Sigmoid colon (tissue), 7 donors: ENCODE results near the gene PLA1A. TPM values are rescaled to one million over a fixed set of nuclear protein-coding genes. Genes with fewer than 3 reads are reported as not detected.

Source experiments
- DNase-seq: peaks from one replicate; pipeline ENCODE4 v3.0.0-alpha.2; 2019
- H3K27ac ChIP-seq, 4 donors: fragments of 200-600 bp; sonication (generic); one replicate each; pipeline ENCODE4 v1.5.1; 2016 to 2019; ENCODE audit warnings: mild to moderate bottlenecking in 1 of 4
- H3K27me3 ChIP-seq, 3 donors: fragments of 200-600 bp; sonication (generic); one replicate each; pipeline ENCODE4 v1.5.1; 2019; ENCODE audit warnings: mild to moderate bottlenecking in 1 of 3
- H3K36me3 ChIP-seq, 4 donors: fragments of 200-600 bp; sonication (generic); one replicate each; pipeline ENCODE4 v1.5.1; 2016 to 2019
- H3K4me1 ChIP-seq, 4 donors: fragments of 200-600 bp; sonication (generic); one replicate each; pipeline ENCODE4 v1.5.1; 2017 to 2019
- H3K4me3 ChIP-seq, 4 donors: fragments of 200-600 bp; sonication (generic); one replicate each; pipeline ENCODE4 v1.5.1; 2017 to 2019; ENCODE audit warnings: mild to moderate bottlenecking in 2 of 4, moderate library complexity in 1 of 4
- H3K9me3 ChIP-seq, 4 donors: fragments of 200-600 bp in 3 of 4; sonication (generic) in 3 of 4; one replicate each; pipeline versions ENCODE4 v1.5.1 to v1.6.1; 2013 to 2019
- CTCF ChIP-seq, 4 experiments: fragments of 450-650 bp in 3 of 4; fragments of 200-600 bp in 1 of 4; IDR thresholded peaks; one replicate each; pipeline ENCODE4 v1.5.1; 2016 to 2019; ENCODE audit warnings: antibody characterized with exemption in 4 of 4, mild to moderate bottlenecking in 3 of 4, moderate library complexity in 2 of 4
- EP300 ChIP-seq, 4 donors: sonication (generic); formaldehyde crosslinking; IDR thresholded peaks; one replicate each; pipeline ENCODE4 v1.6.1; 2017; ENCODE audit warnings: antibody characterized with exemption in 4 of 4
- POLR2A ChIP-seq, 2 donors: fragments of 450-650 bp; IDR thresholded peaks; one replicate each; pipeline ENCODE4 v1.6.1; 2016; ENCODE audit warnings: antibody characterized with exemption in 2 of 2, mild to moderate bottlenecking in 2 of 2, moderate library complexity in 2 of 2
- POLR2AphosphoS5 ChIP-seq, 4 donors: sonication (generic); formaldehyde crosslinking; IDR thresholded peaks; one replicate each; pipeline ENCODE4 v1.6.1; 2017; ENCODE audit warnings: antibody characterized with exemption in 4 of 4
- WGBS, 2 donors: extraction: QIAGEN DNeasy Blood & Tissue Kit; methylation state at CpG; one replicate each; pipeline ENCODE4 v1.1.7; 2013; 5-methylcytosine and 5-hydroxymethylcytosine counted together
- intact Hi-C: fragments of 100-400 bp; cut with DNase I; formaldehyde crosslinking; loops from one replicate; pipeline ENCODE4 v1.15.1; 2023
- polyA plus RNA-seq, 3 donors: library from polyadenylated mRNA; stranded (reverse); fragments of 200-250 nt; gene quantifications; one replicate each; pipeline ENCODE4 v1.2.3, GENCODE V29; 2013
- total RNA-seq, 4 donors: library from RNA; depleted of rRNA; stranded (reverse); fragments of >200 nt; gene quantifications; one replicate each; pipeline ENCODE4 v1.1.0, GENCODE V29; 2016
- donor health status: healthy with polysubstance abuse.
- donor health status: Bipolar disorder and iron deficiency.
- donor health status: healthy.

PLA1A gene
- total and polyA plus RNA-seq, 7 donors = 0.69 to 4.6 (median 2.1) TPM; not detected in 1

- peaks cover 0 to 14% (median 2%) of the 10 kb centered on the region in 4 donors for H3K4me1 ChIP-seq
- H3K9me3 ChIP-seq = no peaks in the 10 kb centered on the region
- no peak for TF ChIP-seq CTCF (IDR thresholded peaks at IDR 0.05)
- TF ChIP-seq EP300 (IDR thresholded peaks at IDR 0.05) = no peak
- TF ChIP-seq POLR2A (IDR thresholded peaks at IDR 0.05) = no peak
- TF ChIP-seq POLR2AphosphoS5 (IDR thresholded peaks at IDR 0.05) = no peak
- no peaks in the 10 kb centered on the region for H3K27me3 ChIP-seq
- DNase-seq = no peak
- no peak overlapping the region for H3K4me3 ChIP-seq
- no peaks in the 10 kb centered on the region for H3K36me3 ChIP-seq
- intact Hi-C loops = no loop called here
- WGBS, 2 donors = 79 to 93% methylated on average over 1 of the region's 1 CpG
- H3K27ac ChIP-seq = no peak overlapping the region
These were observed 869 bp downstream of the PLA1A start for GRCh38 chr3:119598410-119599098.

- TF ChIP-seq POLR2A (IDR thresholded peaks at IDR 0.05) = no peak
- no peak for TF ChIP-seq EP300 (IDR thresholded peaks at IDR 0.05)
- TF ChIP-seq POLR2AphosphoS5 (IDR thresholded peaks at IDR 0.05) = no peak
- no peak for TF ChIP-seq CTCF (IDR thresholded peaks at IDR 0.05)
These were observed 2.0 kb downstream of the PLA1A start for GRCh38 chr3:119599558-119600174.

GRCh38 chr3:119600732-119601131, 3.0 kb downstream of the PLA1A start:
- DNase-seq = no peak
- intact Hi-C loops = no loop called here
- TF ChIP-seq POLR2AphosphoS5 (IDR thresholded peaks at IDR 0.05) = no peak
- no peak for TF ChIP-seq CTCF (IDR thresholded peaks at IDR 0.05)
- TF ChIP-seq EP300 (IDR thresholded peaks at IDR 0.05) = no peak
- no peak for TF ChIP-seq POLR2A (IDR thresholded peaks at IDR 0.05)
- H3K27me3 ChIP-seq = no peaks in the 10 kb centered on the region
- H3K9me3 ChIP-seq = no peaks in the 10 kb centered on the region
- H3K4me3 ChIP-seq = no peak overlapping the region
- H3K36me3 ChIP-seq = no peaks in the 10 kb centered on the region
- H3K27ac ChIP-seq = no peak overlapping the region
- peaks cover 0 to 8% (median 2%) of the 10 kb centered on the region in 4 donors for H3K4me1 ChIP-seq
- 65 to 78% methylated on average over 5 of the region's 5 CpGs for WGBS, 2 donors

More at GRCh38 chr3:119599558-119600174, 2.0 kb downstream of the PLA1A start:
- no peaks in the 10 kb centered on the region for H3K36me3 ChIP-seq
- WGBS, 2 donors = 94% methylated on average over 6 of the region's 6 CpGs
- no peaks in the 10 kb centered on the region for H3K9me3 ChIP-seq
- no peak overlapping the region for H3K4me3 ChIP-seq
- DNase-seq = no peak
- no peaks in the 10 kb centered on the region for H3K27me3 ChIP-seq
- H3K4me1 ChIP-seq = peaks cover 0 to 14% (median 2%) of the 10 kb centered on the region in 4 donors
- intact Hi-C loops = no loop called here
- no peak overlapping the region for H3K27ac ChIP-seq

GRCh38 chr3:119601154-119601553, 3.5 kb downstream of the PLA1A start:
- DNase-seq = no peak
- Histone ChIP-seq H3K9me3 (no peaks in the 10 kb centered on the region), H3K4me3 (no peak overlapping the region), H3K27ac (no peak overlapping the region), H3K36me3 (no peaks in the 10 kb centered on the region), H3K4me1 (peaks cover 0 to 4% (median under 1%) of the 10 kb centered on the region in 4 donors), H3K27me3 (no peaks in the 10 kb centered on the region)
- no peak for TF ChIP-seq POLR2AphosphoS5 (IDR thresholded peaks at IDR 0.05)
- TF ChIP-seq EP300 (IDR thresholded peaks at IDR 0.05) = no peak
- no peak for TF ChIP-seq POLR2A (IDR thresholded peaks at IDR 0.05)
- TF ChIP-seq CTCF (IDR thresholded peaks at IDR 0.05) = no peak
- intact Hi-C loops = no loop called here
- 90 to 91% methylated on average over 3 of the region's 3 CpGs for WGBS, 2 donors
